GM10248 (cell line): ENCODE measurements around the gene LFNG.

ENCODE experiments used
- CTCF ChIA-PET: fragments of 300-600 bp; sonication (Branson Sonifier 250); formaldehyde crosslinking; extraction: SDS; loops from one replicate; lab custom pipeline; 2021; ENCODE audit warnings: antibody characterized with exemption; lab: Yijun Ruan, JAX
- POLR2A ChIA-PET: fragments of 350-650 bp; sonication (Branson Sonifier 250); formaldehyde crosslinking; extraction: SDS; loops from one replicate; lab custom pipeline; 2020; ENCODE audit warnings: antibody characterized with exemption; lab: Yijun Ruan, JAX
- DNase-seq: peaks from one replicate; pipeline ENCODE4 v3.0.0; 2012; ENCODE audit errors: extremely low spot score
- CTCF ChIP-seq: IDR thresholded peaks from 2 replicates; pipeline ENCODE4 v1.5.1; 2012; ENCODE audit warnings: mild to moderate bottlenecking, low read depth; ENCODE audit errors: extremely low read depth, missing control alignments, control extremely low read depth

Gene LFNG

DNA sequence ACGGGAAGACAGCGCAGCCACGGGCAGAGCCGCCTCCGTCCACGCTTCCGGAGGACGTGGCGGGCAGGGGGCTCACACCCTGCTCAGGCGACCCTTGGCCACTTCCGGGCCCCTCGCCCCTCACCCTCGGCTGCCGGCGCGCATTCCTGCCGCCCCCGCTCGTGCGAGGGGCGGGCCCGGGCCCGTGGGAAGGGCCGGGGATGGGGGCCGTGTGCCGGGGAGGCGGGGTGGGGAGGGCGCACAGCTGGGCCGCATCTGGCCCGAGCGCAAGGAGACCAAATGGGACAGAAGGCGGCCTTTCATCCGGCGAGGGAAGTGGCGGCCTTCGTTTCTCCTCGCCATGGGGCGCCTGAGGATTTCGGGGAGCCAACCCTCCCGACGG is 846 bp upstream of the LFNG start:
- no peak for DNase-seq
- TF ChIP-seq CTCF = no peak
- ChIA-PET POLR2A (no interaction called here), CTCF (no interaction called here)

- TF ChIP-seq CTCF = no peak
- ChIA-PET POLR2A (no interaction called here), CTCF (interaction anchor here (1.0 kb wide), 1 partner anchor 52 kb away, joined by 3 read pairs; no protein-coding TSS in a partner anchor)
- no peak for DNase-seq
These were observed 672 bp downstream of the LFNG start for GRCh38 chr7:2520131-2520760.

DNA sequence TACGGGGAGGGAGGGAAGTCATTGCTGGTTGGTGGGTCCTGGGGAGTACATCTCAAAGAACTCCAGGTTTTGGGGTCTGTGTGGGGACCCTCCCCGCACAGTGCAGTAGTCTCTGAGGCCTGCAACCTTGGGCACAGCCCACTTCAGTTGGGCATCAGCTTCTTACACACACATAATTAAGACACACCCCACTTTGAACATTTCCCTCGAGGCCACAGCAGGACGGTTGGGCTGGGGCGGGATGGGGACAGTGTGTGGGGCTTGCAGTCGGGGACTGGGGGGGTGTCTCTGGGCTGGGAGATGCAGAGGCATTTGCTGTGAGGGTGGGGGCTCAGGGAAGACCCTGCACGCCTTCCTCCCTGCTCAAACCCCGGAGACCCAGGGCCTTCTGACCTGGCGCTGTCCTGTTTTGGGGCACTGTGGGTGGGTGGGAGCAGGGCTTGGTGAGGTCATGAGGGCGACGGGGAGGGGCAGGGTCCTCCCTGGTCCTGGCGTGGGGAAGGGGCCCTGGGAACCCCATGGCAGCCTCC is 1.3 kb downstream of the LFNG start:
- CTCF ChIA-PET = interaction anchor here (1.0 kb wide), 1 partner anchor 52 kb away, joined by 3 read pairs; no protein-coding TSS in a partner anchor
- TF ChIP-seq CTCF = no peak

DNA sequence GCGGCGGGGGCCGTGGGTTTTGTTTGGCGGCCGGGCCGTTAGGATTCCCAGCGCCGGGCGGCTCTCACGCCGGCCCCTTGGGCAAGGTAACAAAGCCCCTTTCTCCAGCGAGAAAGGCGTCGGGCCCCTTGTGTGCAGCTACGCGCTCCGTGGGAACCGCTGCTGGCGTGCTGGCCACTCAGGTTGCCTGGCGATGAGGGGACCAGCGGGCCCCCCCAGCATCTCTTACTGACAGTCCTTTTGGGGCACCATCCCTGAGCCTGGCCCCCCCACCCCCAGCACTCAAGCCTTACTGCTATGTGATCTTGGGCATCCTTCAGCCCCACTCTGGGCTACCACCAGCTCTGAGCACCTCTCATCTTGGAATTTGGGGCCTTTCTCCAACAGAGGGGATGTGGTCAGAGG is 1.8 kb downstream of the LFNG start:
- no peak for DNase-seq
- ChIA-PET POLR2A (interaction anchor here (0.6 kb wide), 1 partner anchor 477 kb away, joined by 6 read pairs; no protein-coding TSS in a partner anchor), CTCF (no interaction called here)
- TF ChIP-seq CTCF = no peak

More for the DNA sequence above, 1.3 kb downstream of the LFNG start:
- DNase-seq = no peak
- POLR2A ChIA-PET = no interaction called here

- no peak for TF ChIP-seq CTCF
- POLR2A ChIA-PET = interaction anchor here (0.6 kb wide), 1 partner anchor 476 kb away, joined by 6 read pairs; no protein-coding TSS in a partner anchor
- DNase-seq = no peak
- CTCF ChIA-PET = interaction anchor here (0.9 to 1.0 kb wide), 2 partner anchors 23 to 53 kb away, joined by 3 to 4 read pairs; no protein-coding TSS in a partner anchor
These were observed 2.5 kb downstream of the LFNG start for GRCh38 chr7:2521952-2522591.

DNA sequence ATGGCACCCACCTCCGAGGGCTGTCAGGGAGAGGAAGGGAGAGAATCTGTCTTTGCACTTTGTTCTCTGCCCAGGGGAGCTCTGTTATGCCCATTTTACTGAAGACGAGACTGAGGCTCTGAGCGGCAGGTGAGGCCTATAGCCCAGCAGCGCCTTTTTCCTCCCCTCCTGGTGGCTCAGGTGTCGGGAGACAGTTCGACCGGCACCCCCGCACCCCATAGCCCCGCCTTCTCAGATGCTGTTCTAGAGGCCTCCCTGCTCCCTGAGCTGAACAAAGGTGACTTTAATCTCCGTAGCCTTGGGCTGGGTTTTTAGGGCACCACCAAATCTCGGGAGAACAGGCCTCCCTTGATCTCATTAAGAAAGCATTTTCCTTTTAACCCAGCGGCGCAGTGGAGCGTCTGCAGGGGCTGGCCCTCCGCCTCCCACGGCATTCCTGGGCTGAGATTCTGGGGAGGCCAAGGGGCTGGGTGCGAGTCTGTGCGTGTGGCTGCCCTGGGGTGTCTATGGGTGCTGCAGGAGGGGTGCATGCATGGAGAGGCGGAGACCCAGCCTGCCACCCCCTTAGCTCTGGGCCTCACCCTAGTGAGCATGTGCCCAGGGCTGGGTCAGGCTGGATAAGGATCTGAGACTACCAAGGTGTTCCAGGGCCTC is 3.3 kb downstream of the LFNG start:
- no peak for TF ChIP-seq CTCF
- no peak for DNase-seq
- CTCF ChIA-PET = interaction anchor here (0.9 to 1.0 kb wide), 2 partner anchors 24 to 54 kb away, joined by 3 to 4 read pairs; no protein-coding TSS in a partner anchor
- POLR2A ChIA-PET = no interaction called here
